Stimulated activated CD8-positive, alpha-beta memory T cell treated with anti-CD3 and anti-CD28 coated beads, Interleukin-12 subunit alpha, Interleukin-12 subunit beta, amount 100 ng/mL, for 4 hours (primary cell): ENCODE measurements around the gene CADM1.

Experiments
- DNase-seq: peaks from one replicate; pipeline ENCODE4 v3.0.0-alpha.2; 2020; ENCODE audit warnings: low read depth

The CADM1 gene

DNA sequence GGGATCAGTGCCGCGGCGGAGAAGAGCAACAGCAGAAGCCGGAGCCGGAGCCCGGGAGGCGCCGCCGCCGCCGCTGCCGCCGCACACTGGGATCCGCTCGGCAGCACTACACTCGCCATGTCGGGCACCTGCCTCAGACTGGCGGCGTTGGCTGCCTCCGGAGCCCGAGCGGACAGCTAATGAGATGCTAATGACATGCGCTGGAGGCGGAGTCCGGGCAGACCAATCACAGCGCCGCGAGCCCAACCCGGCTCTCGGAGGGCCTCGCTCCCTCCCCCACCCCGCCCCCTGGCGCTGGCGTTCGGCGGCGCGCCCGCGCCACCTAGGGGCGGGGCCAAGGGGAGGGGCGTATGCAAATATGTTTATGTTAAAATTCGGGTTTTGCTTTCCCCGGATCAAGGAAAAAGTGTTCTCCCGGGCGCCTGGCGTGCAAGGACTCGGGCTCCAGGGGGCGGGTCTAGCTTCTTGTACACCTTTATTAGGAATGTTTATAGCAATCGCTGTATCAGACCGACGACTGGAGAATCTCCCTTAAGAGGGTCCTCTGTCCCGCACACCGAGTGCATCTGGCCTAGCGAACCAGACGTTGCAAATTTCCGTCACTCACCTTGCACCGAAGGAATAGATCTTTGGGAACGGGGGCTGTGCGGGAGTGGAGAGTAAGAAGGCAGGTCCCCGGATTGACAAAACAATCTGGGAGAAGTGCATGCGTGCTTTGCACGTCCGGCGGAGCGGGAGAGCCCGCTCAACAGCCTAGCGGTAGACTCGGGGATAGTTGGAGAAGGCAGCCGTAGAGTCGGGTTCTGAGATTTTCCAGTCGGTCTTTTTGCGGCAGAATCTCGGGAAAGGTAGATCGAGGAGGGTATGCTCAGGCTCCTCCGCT, at the start of gene CADM1:
Gene CADM1, minus strand, starts transcription at position 140 of the 883 bp plus-strand sequence.
- peak; percentile 49 for DNase-seq

DNA sequence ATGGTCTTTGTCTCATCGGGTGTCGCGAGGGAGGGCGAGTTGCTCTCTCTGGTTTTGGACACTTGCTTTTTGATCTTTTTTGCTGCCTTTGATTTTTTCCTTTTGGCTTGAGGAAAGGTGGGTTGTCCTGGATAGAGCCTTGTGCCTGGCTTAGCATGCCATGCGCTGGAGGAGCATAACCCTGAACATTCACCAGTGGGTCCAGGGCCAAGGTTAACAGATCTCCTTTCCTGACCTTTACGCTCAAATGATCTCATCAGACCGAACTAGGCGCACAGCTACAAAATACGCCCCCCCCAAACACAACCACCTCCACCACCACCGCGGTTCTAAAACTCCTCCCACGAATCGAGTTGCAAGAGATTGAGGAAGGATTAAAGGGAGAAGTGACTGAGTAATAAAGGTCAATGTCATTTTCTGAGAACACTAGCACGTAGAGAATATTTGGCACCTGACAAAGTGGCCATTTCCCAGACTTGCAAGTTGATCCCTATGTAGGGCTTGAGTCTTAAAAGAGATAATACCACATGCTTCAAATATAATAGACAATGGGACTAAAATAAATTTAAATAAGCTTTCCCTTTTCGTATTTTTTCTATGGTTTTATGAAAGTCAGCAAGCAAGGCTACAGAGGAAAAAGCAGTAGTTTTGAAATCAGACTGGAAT, 48.7 kb upstream of the CADM1 start:
- DNase-seq: no peak

DNA sequence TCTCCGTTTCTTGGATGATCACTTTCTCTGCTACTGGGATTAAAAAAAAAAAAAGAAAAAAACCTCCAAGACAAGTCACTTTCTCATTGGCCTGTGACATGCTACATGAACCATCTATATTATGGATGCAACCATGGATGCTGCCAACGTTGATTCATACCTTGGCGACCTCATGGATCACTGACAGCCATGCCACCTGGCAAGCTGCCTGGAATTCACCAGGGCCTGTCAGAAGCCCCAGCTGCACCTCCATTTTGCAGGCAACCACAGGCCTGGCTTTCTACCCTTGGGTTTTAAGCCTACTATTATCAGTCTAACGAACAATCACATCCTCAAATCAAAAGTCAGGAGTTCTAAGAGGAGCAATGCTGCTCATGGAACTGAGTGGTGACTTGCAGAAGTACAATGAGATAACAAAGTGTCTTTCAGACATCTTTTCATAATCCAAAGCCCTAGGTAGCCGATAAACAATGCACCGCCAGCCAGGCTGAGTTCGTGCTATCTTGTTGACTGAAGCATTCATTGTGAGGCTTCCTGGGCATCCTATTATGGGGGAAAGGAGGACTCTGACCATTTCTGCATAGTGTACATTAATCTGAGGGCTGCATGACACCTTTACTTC, 48.0 kb upstream of the CADM1 start:
- no peak for DNase-seq

DNA sequence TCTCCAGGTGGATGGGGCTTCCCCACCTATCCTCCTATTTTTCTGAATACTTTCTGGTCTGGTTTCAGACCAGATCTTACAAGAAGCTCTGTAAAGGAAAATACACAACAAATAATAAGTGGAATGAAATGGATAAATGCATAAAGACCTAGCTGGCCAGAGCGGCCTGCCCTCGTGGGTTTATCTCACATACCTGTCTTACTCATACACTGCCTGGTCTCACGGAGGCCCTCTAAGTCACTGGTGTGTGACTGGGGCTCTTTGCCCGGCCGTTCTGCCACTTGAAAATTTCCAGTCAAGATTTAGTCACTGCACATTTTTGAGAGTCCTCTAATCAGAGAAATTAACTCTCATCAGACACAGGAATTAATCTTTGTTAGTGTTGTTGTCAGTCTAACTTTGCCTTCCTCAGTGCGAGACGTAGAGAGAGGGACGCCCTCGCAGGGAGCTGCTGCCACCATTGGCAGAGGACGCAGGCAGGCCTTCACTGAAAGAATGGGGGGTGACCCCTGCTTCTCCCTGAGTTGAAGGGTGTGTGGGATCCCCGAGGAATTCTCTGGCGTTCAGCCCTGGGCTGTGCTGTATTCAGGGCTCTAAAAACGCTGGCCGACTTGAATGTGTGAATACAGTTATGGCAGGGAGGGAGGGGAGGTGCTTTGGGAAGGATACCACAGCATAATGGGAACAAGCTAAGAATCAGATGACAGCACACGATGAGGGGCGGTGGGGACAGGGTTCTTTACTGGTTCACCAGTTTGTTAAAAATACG, 46.3 kb upstream of the CADM1 start:
- no peak for DNase-seq

DNA sequence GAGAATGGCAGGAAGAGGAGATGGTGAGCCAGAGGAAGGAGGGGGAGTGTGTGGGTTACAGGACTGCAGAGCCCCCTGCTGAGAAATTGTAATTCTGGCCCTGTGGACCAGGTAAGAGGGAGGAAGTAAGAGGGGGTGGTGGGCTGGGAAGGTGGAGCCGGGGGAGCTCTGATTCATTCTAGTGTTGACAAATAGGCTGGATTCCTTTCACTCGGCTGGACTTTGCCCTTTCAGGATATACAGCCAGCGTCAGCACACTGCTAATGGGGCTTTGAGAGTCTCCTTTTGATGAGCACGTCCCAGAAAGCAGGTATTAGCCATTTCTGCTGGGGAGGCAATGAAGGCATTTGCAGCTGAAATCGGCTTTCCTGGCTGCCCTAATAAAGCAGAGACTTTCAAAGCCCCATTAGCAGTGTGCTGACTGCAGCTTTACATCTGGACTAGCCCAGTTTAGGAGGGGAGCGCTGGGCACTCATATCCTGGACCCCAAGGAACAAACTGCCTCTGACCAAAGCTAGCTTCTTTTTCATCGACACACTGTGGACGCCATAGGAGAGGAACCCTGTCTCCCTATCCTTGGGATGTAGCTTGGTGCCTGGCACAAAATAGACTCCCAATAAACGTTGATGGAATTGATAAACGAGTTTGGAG, 44.8 kb upstream of the CADM1 start:
- no peak for DNase-seq

DNA sequence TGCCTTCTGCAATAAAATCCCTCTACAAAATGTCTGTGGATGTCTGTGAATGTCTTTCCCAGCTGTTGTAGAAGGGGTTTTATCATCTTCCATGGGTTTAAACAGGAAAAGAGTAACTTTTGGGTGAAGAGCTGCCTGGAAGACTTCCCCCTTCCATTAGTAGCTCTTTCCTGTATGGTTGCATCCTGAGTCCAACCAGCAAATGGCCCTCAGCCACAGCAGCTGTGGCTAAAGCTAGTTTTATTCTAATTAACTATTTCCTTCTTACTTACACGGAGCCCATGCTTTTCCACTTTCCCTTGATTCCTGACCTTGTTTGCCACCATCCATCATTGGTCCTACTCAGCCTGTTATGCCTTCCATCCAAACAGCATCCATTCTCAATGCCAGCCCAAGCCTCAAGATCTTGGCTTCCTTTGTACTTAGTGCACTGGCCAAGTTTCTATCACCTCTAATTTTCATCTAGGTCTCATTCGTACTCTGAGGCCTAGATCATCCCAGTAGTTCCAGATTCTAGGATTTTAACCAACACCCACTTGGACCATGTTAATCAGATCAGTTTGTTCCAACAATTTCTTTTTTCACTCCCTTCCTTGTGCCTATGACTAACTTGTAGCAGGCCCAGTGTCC, 41.5 kb upstream of the CADM1 start:
- no peak for DNase-seq

DNA sequence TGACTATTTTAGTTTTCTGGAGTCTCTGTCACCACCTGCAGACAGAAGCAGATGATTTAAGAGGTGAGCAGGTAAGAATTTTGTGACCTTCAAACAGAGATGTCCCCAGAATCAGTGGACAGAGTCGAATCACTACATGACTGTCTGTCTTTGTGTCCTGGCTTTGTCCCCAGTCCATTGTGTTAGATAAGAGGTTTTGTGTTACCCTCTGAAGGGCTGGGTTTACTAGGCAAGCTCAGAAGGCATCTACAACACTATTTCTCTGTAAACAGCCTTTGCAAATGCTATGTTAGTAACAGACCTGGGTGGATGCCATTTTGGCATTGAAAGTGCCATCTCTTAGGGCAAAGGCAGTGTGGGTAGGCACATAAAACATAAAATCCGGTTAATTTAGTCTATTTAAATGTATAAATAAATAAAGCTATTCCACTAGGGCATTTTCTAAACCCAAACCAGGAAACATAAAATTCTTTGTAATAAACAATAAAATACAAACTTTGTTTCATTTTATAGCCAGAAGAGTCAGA, 40.3 kb upstream of the CADM1 start:
- DNase-seq: no peak

DNA sequence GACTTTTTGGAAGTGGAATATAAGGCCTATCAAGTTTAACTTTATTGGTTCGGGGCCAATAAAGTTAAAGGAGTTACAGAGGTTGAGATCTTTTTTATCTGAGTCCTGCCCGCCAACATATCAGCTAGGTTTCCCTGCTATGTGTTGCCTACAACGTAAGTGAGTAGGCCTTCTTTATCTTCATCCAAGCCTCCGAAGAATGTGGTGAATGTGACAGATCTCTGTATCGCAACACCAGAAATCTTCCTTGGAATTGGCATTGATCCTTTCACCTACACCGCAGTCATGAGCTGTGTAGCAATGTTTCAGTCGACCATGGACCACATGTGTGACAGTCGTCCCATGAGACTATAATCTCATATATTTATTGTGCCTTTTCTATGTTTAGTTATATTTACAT, 37.3 kb upstream of the CADM1 start:
- no peak for DNase-seq

DNA sequence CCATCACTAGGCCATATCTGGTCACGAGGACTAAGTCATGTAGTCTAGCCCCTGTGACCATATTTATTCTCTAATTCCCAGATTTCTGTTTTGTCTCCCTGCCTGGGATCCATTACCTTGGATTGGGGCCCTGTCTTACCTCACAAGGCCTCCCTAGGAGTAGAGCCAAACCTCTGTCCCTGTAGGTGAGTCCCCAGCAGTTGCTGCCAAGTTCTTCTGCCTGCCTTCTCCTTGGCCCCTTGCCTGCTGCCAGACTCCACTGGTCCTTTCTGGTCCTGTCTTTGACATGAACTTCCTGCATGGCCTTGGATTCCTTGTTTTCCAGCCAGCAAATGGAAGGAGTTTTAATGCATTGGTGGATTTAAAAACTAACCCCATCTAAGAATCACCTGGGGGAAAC, 35.6 kb upstream of the CADM1 start:
- no peak for DNase-seq

DNA sequence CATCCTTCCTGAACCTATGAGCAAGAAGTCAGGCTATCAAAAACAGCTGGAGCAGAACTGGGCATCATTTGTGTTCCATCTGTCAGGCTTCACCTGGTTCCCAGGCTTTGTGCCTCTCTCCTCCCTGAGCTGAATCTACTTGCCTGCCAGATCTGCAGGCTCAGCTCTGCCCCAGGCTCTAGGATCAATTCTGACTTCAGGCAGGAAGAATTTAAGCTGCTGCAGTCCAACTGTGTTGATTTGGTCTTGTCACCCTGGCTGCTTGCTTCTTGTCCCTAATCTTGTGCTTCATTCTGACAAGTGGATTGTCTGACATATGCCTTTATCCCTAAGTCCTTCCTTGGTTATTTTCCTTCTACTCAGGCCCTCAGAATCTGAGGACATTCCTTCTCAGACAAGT, 31.6 kb upstream of the CADM1 start:
- no peak for DNase-seq

DNA sequence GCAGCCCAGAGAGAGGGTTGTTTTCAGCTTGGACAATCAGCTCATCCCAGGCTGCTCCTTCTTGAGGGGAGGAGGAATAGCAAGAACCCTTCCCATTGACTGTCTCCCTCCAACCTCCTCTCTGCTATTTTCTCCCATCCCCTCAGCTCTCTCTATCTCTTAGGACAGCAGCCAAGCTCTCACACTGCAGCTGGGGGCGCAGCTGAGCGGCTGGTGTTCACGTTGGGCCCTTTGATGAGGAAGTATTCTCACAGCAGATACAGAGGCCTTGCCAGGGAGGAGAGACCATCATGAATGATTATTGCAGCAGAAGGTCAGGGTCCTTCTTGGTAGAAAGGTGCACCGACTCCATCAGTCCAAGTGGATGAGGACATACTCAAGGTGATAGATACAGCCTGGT, 26.5 kb upstream of the CADM1 start:
- no peak for DNase-seq

DNA sequence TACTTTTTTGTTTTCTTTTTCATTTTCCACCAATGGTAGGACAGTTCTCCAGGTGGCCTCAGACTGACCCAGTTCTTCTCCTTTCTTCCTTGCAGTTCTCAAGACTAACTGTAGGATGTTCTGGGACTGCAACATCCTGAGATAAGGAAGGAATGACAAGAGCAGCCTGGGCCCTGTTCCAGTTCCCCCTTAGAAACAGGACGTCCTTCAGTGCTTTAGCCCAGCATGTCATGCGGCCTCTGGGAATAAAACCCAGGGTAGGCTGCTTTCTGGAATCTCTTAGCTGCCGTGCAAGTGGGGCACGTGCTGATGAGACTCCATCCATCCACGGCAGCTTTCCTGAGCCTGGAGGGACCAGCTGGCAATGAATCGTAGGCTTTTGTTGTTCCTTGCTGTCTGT, 24.0 kb upstream of the CADM1 start:
- DNase-seq: no peak

DNA sequence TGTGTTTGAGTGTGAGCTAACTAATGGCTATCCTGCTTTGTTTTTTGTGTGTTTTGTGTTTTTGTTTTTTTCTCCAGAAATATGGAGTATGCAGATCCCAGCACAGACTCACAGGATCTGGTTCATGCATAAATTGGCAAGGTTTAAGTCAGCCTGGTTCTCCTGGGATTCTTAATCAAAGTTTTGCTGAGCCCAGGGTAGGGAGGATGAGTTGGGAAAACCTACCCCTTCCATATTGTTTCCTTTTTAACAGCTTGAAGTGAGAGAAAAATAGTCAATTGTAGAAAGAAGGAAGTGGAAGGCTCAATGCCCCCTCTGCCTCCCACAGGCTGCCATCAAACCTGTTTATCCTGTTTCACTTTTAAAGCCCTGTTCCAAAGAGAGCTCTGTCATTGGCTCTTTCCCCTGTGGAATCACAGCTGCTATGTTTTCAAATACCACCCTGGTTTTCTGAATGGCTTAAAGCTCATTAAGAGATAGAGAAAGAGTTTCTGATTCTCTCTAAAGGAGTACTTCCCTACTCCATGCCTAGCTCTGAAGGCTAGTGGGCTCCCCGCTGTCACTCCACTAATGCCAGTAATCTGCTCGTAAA, 23.4 kb upstream of the CADM1 start:
- no peak for DNase-seq

DNA sequence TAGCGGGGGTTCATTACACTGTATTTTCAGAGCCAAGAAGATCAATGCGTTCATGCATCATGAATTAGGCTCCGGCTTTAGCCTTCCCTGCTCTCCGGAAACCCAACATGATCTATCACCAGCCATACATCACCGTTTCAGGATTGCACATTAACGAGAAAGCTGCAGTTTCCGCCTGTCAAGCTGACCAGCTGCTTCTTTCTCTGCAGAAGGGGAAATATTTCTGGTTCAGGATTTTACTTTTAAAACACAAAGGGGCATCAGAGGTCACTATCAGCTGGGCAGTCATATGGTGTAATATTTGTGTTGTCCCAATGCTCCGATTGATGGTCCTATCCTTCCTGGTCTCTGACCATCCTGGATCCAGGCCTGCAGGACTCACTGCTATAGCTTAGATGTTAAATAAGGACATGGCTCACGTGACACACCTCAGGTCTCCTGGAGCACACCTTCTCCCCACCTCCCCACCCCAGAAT, 21.4 kb upstream of the CADM1 start:
- no peak for DNase-seq

DNA sequence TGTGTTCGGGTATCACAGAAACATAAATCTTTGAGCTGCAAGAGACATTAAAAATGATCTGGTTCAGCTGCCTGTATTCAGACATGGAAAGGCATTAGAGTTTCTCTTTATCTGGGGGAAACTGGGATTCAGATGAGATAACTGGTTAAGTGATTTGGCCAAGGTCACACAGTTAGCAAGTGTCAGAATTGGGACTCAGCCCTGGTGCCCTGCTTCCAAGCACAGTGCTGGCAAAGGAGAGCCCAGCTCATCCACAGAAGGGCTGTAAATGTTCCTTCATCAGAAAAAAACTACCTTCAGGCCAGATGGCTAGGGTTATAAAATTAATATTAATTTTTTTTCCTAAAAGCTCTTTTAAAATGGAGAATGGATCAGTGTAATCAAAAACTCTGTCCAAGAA, 20.4 kb upstream of the CADM1 start:
- no peak for DNase-seq

DNA sequence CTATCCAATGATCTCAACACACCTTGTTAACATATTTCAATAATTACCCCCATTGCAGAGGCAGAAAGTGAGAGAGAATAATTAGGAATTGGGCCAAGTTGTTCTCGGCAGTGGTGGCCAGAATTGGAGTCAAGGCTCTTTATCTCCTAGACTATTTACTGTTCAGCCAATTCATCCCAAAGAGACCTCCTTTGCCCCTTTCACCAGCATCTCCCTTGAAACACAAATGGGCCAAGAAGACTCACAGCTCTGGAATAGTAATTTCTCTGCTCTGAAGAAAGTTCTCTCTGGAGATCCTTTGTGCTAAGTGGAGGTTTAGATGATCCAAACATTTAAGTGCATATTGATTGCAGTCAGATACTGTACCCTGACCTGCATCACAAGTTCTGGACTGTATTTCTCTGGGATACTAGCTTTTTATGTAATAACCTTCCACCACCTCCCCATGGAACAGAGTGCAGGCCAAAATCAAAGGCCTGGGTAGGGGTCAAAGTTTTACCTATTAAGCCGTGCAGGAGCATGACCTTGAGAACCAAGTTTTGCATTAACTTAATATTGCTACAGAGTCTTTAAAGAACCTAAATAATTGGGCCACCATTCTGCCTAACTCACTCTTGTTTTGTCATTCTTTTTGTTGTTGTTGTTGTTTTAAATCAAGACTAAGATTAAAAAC, 19.6 kb upstream of the CADM1 start:
- DNase-seq: no peak

DNA sequence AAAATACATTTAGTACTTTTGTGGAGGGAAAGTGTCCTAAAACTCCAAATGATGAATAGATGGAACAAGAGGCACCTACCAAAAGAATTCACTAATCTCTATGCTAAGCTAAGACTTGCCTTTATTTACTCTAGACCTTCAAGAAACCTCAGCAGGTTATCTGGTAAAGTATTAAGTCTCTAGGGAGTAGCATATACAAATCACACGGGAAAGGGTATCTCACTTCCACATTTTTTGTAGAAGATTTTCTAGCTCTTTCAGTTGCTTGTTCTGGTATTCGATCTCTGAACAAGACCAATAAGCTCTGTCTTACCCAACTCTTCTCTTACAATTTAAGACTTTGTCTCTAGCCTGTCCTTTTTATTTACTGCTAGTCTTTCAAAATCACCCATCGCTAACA, 18.1 kb upstream of the CADM1 start:
- DNase-seq: no peak

DNA sequence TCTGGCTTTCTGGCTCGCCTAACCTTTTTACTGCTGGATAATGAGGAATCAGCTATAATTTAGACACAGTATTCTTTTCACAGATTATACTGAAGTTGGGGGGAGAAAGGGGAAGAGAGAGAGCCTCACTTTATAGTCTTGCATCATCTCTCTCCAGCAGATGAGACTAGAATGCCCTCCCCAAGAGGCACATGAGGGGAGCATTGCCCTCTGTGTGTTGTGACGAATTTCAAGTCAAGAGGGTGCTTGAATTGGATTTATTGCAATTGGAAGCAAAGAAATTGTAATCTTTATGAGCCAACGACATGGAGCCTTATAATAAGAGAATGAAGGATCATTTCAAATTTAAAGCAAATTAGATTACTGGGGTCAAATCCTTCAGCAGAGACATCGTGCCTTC, 17.6 kb upstream of the CADM1 start:
- DNase-seq: no peak

DNA sequence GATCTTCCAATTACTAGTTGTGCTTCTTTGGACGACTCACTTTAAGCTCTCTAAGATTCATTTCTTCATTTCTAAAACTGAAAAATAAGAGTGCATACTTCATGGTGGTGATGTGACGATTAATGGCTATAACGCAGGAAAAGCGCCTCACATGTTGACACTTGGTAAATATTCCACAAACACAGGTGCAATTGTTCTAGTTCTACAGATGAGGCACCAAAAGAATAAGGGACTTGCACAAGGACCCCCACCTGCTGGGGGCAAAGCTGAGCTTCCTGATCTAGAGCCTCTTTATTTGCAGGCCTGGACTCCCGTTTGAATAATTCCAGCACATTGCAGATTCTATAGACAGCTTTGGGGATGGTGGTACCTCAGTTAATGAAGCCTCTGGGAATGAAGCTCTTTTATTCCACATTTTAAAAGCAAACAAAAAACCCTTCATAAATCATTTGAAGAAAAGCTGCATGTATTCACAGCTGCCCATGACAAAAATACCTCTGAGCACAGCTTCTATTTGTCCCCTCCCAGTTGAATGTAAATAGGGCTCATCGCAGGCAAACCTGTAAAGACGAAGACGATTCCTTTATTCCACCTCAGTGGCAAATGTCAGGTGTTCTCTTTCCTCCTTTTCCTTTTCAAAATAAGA, 14.9 kb upstream of the CADM1 start:
- DNase-seq: no peak
